ENCODE measurements around the gene MKRN3. TPM values are rescaled to one million over a fixed set of nuclear protein-coding genes. Genes with fewer than 3 reads are reported as not detected.

Gene MKRN3
- total and polyA plus RNA-seq, 2 of the 4 experiments (the other 2 are of a cell fraction) = under 0.01 to 0.17 TPM

DNA sequence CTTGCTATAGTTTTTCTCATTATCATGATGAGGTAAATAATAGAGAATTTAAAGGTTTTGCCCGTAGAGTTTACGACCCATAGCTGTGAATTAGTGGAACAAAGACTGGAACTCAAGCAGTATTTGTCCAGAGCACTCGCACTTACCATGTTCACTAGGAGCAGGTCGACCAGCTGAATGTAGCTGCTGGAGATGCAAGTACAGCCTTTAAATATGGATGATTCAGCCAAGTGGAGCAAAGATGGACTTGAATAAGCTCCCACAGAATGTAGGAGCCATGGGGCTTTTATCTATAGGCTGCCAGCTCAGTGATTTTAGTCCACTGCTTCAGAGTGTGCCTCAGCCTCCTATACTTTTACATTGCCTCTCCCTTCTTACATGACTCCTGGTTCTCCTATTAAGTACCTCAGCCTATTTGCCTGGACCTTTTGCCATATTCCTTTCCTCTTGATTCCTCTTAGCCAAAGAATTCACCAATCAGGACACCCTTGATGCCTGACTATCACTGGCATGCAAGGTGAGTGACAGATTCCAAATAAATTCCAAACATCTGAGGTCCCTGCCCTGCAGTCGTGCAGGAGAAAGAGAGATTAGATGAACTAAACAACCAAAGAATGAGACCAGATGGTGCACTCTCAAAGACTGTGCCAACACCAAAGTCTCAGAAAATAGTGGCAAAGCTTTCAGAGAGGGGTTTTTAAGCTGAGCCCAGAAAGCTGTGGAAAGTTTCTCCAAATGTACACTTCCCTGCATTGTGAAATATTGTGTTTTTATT lies 3.9 kb downstream of the MKRN3 start:
- Histone ChIP-seq H3K79me1 (ENCODE audit: low read depth in 1 of 2, low read length in 2 of 2) (no peaks in the 10 kb centered on the region), H3K9me3 (ENCODE audit: control insufficient read depth, insufficient read depth, low read length) (peaks cover 10% of the 10 kb centered on the region; the same call in 1 of the 2 replicates), H3K14ac (replicated peaks; ENCODE audit: low read depth, low read length) (no peak overlapping the region), H4K20me1 (ENCODE audit: insufficient read depth, low read length) (no peaks in the 10 kb centered on the region), H3K36me3 (ENCODE audit: control insufficient read depth, insufficient read depth, low read length) (no peaks in the 10 kb centered on the region), H3K27me3 (ENCODE audit: control insufficient read depth, insufficient read depth, low read length) (no peaks in the 10 kb centered on the region), H3K4me2 (ENCODE audit: low read depth, low read length) (no peak overlapping the region), H3K27ac (ENCODE audit: insufficient read depth, low read length) (no peak overlapping the region), H3K4me3 (ENCODE audit: insufficient read depth, low read depth, low read length) (no peak overlapping the region), H2AFZ (replicated peaks; ENCODE audit: low read length, poor library complexity) (no peak overlapping the region), H2BK20ac (ENCODE audit: low read depth, low read length) (no peak overlapping the region), H3K9me1 (ENCODE audit: insufficient read depth, low read length) (no peaks in the 10 kb centered on the region), H4K8ac (ENCODE audit: low read depth in 2 of 2, low read length in 2 of 2) (no peak overlapping the region), H4K91ac (ENCODE audit: insufficient read depth, low read depth, low read length) (no peak overlapping the region), H4K5ac (ENCODE audit: low read depth, low read length) (no peak overlapping the region), H3K4ac (ENCODE audit: low read depth, low read length) (no peak overlapping the region), H3K56ac (ENCODE audit: extremely low read depth, insufficient read depth, low read length) (no peak overlapping the region), H3K23ac (ENCODE audit: low read depth, low read length) (no peak overlapping the region), H2BK120ac (ENCODE audit: low read depth, low read length) (no peak overlapping the region), H3K4me1 (ENCODE audit: control insufficient read depth, insufficient read depth, low read length) (no peaks in the 10 kb centered on the region), H3K18ac (ENCODE audit: low read depth, low read length) (no peak overlapping the region), H2AK5ac (ENCODE audit: low read depth, low read length) (no peak overlapping the region), H3K9ac (ENCODE audit: low read depth, low read length) (no peak overlapping the region), H2BK5ac (ENCODE audit: low read depth, low read length, poor library complexity, severe bottlenecking) (no peak overlapping the region), H2AK9ac (replicated peaks; ENCODE audit: low read depth, low read length, poor library complexity) (no peak overlapping the region), H2BK15ac (ENCODE audit: low read depth, low read length) (no peak overlapping the region)
- TF ChIP-seq MXI1 (IDR thresholded peaks at IDR 0.05; ENCODE audit: borderline replicate concordance, low read depth, low read length) (no peak), RFX5 (IDR thresholded peaks at IDR 0.05; ENCODE audit: low read depth, low read length) (no peak), USF2 (IDR thresholded peaks at IDR 0.05; ENCODE audit: low read depth, low read length) (no peak), CHD1 (IDR thresholded peaks at IDR 0.05; ENCODE audit: low read depth, low read length) (no peak), FOS (IDR thresholded peaks at IDR 0.05; ENCODE audit: low read depth, low read length) (no peak), POLR2A (IDR thresholded peaks at IDR 0.05; ENCODE audit: low read depth, low read length) (no peak), SMC3 (IDR thresholded peaks at IDR 0.05; ENCODE audit: low read depth, low read length) (no peak), RCOR1 (IDR thresholded peaks at IDR 0.05; ENCODE audit: insufficient replicate concordance, low read length) (no peak), CEBPB (IDR thresholded peaks at IDR 0.05; ENCODE audit: low read depth, low read length) (no peak), CTCF (conservative IDR thresholded peaks at IDR 0.05; ENCODE audit: low read depth, low read length) (no peak), MAZ (IDR thresholded peaks at IDR 0.05; ENCODE audit: borderline replicate concordance, low read depth, low read length) (no peak), RAD21 (IDR thresholded peaks at IDR 0.05; ENCODE audit: low read length) (no peak)
- TF ChIP-seq, protein P1, sequence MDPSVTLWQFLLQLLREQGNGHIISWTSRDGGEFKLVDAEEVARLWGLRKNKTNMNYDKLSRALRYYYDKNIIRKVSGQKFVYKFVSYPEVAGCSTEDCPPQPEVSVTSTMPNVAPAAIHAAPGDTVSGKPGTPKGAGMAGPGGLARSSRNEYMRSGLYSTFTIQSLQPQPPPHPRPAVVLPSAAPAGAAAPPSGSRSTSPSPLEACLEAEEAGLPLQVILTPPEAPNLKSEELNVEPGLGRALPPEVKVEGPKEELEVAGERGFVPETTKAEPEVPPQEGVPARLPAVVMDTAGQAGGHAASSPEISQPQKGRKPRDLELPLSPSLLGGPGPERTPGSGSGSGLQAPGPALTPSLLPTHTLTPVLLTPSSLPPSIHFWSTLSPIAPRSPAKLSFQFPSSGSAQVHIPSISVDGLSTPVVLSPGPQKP (IDR thresholded peaks at IDR 0.05; ENCODE audit: borderline replicate concordance, low read depth, low read length) = no peak
- ChIA-PET CTCF (interaction anchor here (0.6 kb wide), 1 partner anchor 30 kb away, joined by 4 read pairs; no protein-coding TSS in a partner anchor), POLR2A (ENCODE audit: unreplicated experiment) (no interaction called here)
- no peak for DNase-seq
- dilution Hi-C loops (cut with HindIII; ENCODE audit: low sequenced_read_pairs, unreplicated experiment) = no loop called here
- in situ Hi-C loops (cut with MboI; ENCODE audit: low sequenced_read_pairs) = no loop called here
- ATAC-seq (ENCODE audit: low read depth) = no peak
- WGBS, 2 experiments (ENCODE audit: extremely low coverage in 2 of 2, insufficient read length in 1 of 2) = no CpG with 5 or more reads among the region's 5 CpGs
- no TSS peak for BruUV-seq (replicated peaks)
- intact Hi-C loops (cut with micrococcal nuclease) = no loop called here
